HepG2 (cell line): ENCODE data around the gene CKMT2. TPM values are rescaled to one million over a fixed set of nuclear protein-coding genes. Genes with fewer than 3 reads are reported as not detected.

Experiments used
- ARNTL ChIP-seq: sonication (generic); formaldehyde crosslinking; IDR thresholded peaks from 2 replicates; pipeline ENCODE4 v1.4.0; 2020; ENCODE audit warnings: mild to moderate bottlenecking, missing genetic modification reagents
- JDP2 ChIP-seq: sonication (generic); formaldehyde crosslinking; IDR thresholded peaks from 2 replicates; pipeline ENCODE4 v1.8.1; 2022; ENCODE audit warnings: missing genetic modification reagents, borderline replicate concordance
- KDM5B ChIP-seq: sonication (generic); formaldehyde crosslinking; IDR thresholded peaks from 2 replicates; pipeline ENCODE4 v1.4.0; 2020; ENCODE audit warnings: missing genetic modification reagents, mild to moderate bottlenecking, borderline replicate concordance
- MED13 ChIP-seq: sonication (generic); formaldehyde crosslinking; IDR thresholded peaks from 2 replicates; pipeline ENCODE4 v1.5.0; 2020; ENCODE audit warnings: missing genetic modification reagents
- MTF1 ChIP-seq: sonication (generic); formaldehyde crosslinking; IDR thresholded peaks from 2 replicates; pipeline ENCODE4 v1.5.0; 2020; ENCODE audit warnings: missing genetic modification reagents
- RXRA ChIP-seq: sonication (generic); formaldehyde crosslinking; IDR thresholded peaks from 2 replicates; pipeline ENCODE4 v1.5.1; 2020; ENCODE audit warnings: missing genetic modification reagents
- SALL2 ChIP-seq: sonication (generic); formaldehyde crosslinking; IDR thresholded peaks from 2 replicates; pipeline ENCODE4 v1.8.1; 2023; ENCODE audit warnings: mild to moderate bottlenecking, missing genetic modification reagents, inconsistent platforms
- SNRNP70 ChIP-seq: fragments of 200-400 bp; formaldehyde crosslinking; IDR thresholded peaks from 2 replicates; pipeline ENCODE4 v1.6.1; 2017; ENCODE audit warnings: mild to moderate bottlenecking, low read depth, low read length, moderate library complexity
- THYN1 ChIP-seq: sonication (generic); formaldehyde crosslinking; IDR thresholded peaks from 2 replicates; pipeline ENCODE4 v1.8.1; 2023; ENCODE audit warnings: low read depth, mild to moderate bottlenecking, moderate library complexity, missing genetic modification reagents, borderline replicate concordance
- TRIM24 ChIP-seq: sonication (generic); formaldehyde crosslinking; IDR thresholded peaks from 2 replicates; pipeline ENCODE4 v1.8.0; 2022; ENCODE audit warnings: mild to moderate bottlenecking, missing genetic modification reagents
- U2AF1 ChIP-seq: fragments of 200-400 bp; formaldehyde crosslinking; optimal IDR thresholded peaks from 2 replicates; pipeline ENCODE3; 2017; ENCODE audit warnings: mild to moderate bottlenecking, low read depth, low read length
- ZFY ChIP-seq: sonication (generic); formaldehyde crosslinking; IDR thresholded peaks from 2 replicates; pipeline ENCODE4 v1.4.0; 2020; ENCODE audit warnings: missing genetic modification reagents
- ZNF274 ChIP-seq: sonication (generic); formaldehyde crosslinking; IDR thresholded peaks from 2 replicates; pipeline ENCODE4 v1.5.1; 2020; ENCODE audit warnings: mild to moderate bottlenecking, missing genetic modification reagents
- ZNF501 ChIP-seq: sonication (generic); formaldehyde crosslinking; IDR thresholded peaks from 2 replicates; pipeline ENCODE4 v1.5.1; 2020; ENCODE audit warnings: mild to moderate bottlenecking, moderate library complexity, missing genetic modification reagents
- ZNF510 ChIP-seq: sonication (generic); formaldehyde crosslinking; IDR thresholded peaks from 2 replicates; pipeline ENCODE4 v1.4.0; 2020; ENCODE audit warnings: low read depth, mild to moderate bottlenecking, missing genetic modification reagents
- ZNF556 ChIP-seq: sonication (generic); formaldehyde crosslinking; IDR thresholded peaks from 2 replicates; pipeline ENCODE4 v1.4.0; 2020; ENCODE audit warnings: mild to moderate bottlenecking, missing genetic modification reagents, borderline replicate concordance
- ZNF674 ChIP-seq: sonication (generic); formaldehyde crosslinking; IDR thresholded peaks from 2 replicates; pipeline ENCODE4 v1.5.0; 2020; ENCODE audit warnings: low read depth, mild to moderate bottlenecking, missing genetic modification reagents
- ZNF768 ChIP-seq: sonication (generic); formaldehyde crosslinking; IDR thresholded peaks from 2 replicates; pipeline ENCODE4 v1.4.0; 2020; ENCODE audit warnings: missing genetic modification reagents
- polyA plus RNA-seq, 8 experiments: library from polyadenylated mRNA; depleted of rRNA in 3 of 8; stranded (reverse) in 7 of 8; unstranded in 1 of 8; fragments of >200 nt; fragmentation: Illumina TruSeq in 4 of 8; extraction: Trizol in 4 of 8; gene quantifications; 2 replicates each; pipeline versions ENCODE4 v1.2.1 to v1.2.3, GENCODE V29; 2011 to 2016; ENCODE audit warnings: low read depth in 4 of 8, missing spikeins in 1 of 8, mixed read lengths in 1 of 8; ENCODE audit not compliant: insufficient read depth in 1 of 8
- total RNA-seq, 5 experiments: library from RNA; depleted of rRNA; stranded (reverse); fragments of >200 nt; fragmentation: Illumina TruSeq; extraction: Trizol; gene quantifications; 2 replicates each; pipeline ENCODE4 v1.2.3, GENCODE V29; 2016; ENCODE audit warnings: low read depth in 1 of 5
- TF ChIP-seq, protein P1 (sequence below): IDR thresholded peaks from 2 replicates; pipeline ENCODE4 v1.6.1; 2016; ENCODE audit warnings: missing compliant biosample characterization, missing genetic modification reagents, borderline replicate concordance
- TF ChIP-seq, protein P2 (sequence below): IDR thresholded peaks from 2 replicates; pipeline ENCODE4 v1.6.1; 2016; ENCODE audit warnings: missing genetic modification reagents, missing compliant biosample characterization
- TF ChIP-seq, protein P3 (sequence below): sonication (generic); formaldehyde crosslinking; conservative IDR thresholded peaks from 2 replicates; pipeline ENCODE4 v1.5.0; 2020; ENCODE audit warnings: missing genetic modification reagents
- TF ChIP-seq, protein P4 (sequence below): sonication (generic); formaldehyde crosslinking; IDR thresholded peaks from 2 replicates; pipeline ENCODE4 v1.5.1; 2020; ENCODE audit warnings: missing genetic modification reagents, mild to moderate bottlenecking, borderline replicate concordance
- TF ChIP-seq, protein P5 (sequence below): sonication (generic); formaldehyde crosslinking; IDR thresholded peaks from 2 replicates; pipeline ENCODE4 v1.4.0; 2020; ENCODE audit warnings: missing genetic modification reagents
- TF ChIP-seq, protein P6 (sequence below): sonication (generic); formaldehyde crosslinking; IDR thresholded peaks from 2 replicates; pipeline ENCODE4 v1.4.0; 2020; ENCODE audit warnings: mild to moderate bottlenecking, low read depth, missing genetic modification reagents

CKMT2 gene
- total and polyA plus RNA-seq, 2 of the 13 experiments (the other 11 are each of a cell fraction or from before 2014, with no cell fraction given), result 1.2 to 8.8 TPM

DNA sequence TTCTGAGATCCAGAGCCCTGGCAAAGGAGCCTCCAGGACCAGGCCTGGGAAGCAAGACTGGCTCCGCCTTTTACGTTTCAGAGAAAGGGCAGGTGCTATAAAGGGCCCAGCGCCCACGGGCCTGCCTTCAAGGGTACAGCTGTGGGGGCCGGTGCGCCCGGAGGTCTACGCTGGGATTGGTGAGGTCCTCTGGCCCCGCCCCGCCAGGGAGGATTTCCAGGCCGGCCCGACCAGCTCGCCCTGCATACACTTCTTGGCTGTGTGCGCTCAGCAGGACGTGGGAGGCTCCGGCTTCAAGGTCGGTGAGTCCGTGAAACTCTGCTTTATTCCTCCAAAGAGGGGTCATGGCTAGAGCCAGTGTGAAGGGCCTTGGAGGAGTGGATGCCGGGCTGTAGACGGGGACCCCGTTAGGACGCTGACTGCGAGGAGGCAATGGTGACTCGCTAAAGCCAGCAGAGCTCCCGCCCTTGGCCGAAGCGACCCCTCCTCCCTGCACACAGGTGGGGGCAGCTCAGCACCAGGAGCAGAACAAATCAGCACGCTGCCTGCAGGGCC, at the start of gene CKMT2 (continued):
- TF ChIP-seq, protein P1, sequence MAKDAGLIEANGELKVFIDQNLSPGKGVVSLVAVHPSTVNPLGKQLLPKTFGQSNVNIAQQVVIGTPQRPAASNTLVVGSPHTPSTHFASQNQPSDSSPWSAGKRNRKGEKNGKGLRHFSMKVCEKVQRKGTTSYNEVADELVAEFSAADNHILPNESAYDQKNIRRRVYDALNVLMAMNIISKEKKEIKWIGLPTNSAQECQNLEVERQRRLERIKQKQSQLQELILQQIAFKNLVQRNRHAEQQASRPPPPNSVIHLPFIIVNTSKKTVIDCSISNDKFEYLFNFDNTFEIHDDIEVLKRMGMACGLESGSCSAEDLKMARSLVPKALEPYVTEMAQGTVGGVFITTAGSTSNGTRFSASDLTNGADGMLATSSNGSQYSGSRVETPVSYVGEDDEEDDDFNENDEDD (CRISPR knock-in tag), result no peak
- peak; percentile 59; the same call in 1 of the 2 replicates for TF ChIP-seq KDM5B (CRISPR knock-in tag)
- TF ChIP-seq, protein P2, sequence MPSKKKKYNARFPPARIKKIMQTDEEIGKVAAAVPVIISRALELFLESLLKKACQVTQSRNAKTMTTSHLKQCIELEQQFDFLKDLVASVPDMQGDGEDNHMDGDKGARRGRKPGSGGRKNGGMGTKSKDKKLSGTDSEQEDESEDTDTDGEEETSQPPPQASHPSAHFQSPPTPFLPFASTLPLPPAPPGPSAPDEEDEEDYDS, result peak; percentile 85
- TF ChIP-seq ZNF556 (CRISPR knock-in tag), result no peak
- TF ChIP-seq ZNF674 (CRISPR knock-in tag), result no peak
- TF ChIP-seq SALL2 (CRISPR knock-in tag), result peak; percentile 52; the same call in 1 of the 2 replicates
- peak; percentile 82; the same call in 1 of the 2 replicates for TF ChIP-seq ZNF274 (CRISPR knock-in tag)
- TF ChIP-seq, protein P3, sequence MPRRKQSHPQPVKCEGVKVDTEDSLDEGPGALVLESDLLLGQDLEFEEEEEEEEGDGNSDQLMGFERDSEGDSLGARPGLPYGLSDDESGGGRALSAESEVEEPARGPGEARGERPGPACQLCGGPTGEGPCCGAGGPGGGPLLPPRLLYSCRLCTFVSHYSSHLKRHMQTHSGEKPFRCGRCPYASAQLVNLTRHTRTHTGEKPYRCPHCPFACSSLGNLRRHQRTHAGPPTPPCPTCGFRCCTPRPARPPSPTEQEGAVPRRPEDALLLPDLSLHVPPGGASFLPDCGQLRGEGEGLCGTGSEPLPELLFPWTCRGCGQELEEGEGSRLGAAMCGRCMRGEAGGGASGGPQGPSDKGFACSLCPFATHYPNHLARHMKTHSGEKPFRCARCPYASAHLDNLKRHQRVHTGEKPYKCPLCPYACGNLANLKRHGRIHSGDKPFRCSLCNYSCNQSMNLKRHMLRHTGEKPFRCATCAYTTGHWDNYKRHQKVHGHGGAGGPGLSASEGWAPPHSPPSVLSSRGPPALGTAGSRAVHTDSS (CRISPR knock-in tag), result no peak
- peak; percentile 68 for TF ChIP-seq ZFY (CRISPR knock-in tag)
- TF ChIP-seq MTF1 (CRISPR knock-in tag), result no peak
- TF ChIP-seq, protein P4, sequence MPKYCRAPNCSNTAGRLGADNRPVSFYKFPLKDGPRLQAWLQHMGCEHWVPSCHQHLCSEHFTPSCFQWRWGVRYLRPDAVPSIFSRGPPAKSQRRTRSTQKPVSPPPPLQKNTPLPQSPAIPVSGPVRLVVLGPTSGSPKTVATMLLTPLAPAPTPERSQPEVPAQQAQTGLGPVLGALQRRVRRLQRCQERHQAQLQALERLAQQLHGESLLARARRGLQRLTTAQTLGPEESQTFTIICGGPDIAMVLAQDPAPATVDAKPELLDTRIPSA (CRISPR knock-in tag), result peak; percentile 43; the same call in 1 of the 2 replicates
- no peak for TF ChIP-seq JDP2 (CRISPR knock-in tag)
- TF ChIP-seq ZNF501 (CRISPR knock-in tag), result peak; percentile 74
- TF ChIP-seq MED13 (CRISPR knock-in tag), result no peak
- TF ChIP-seq, protein P5, sequence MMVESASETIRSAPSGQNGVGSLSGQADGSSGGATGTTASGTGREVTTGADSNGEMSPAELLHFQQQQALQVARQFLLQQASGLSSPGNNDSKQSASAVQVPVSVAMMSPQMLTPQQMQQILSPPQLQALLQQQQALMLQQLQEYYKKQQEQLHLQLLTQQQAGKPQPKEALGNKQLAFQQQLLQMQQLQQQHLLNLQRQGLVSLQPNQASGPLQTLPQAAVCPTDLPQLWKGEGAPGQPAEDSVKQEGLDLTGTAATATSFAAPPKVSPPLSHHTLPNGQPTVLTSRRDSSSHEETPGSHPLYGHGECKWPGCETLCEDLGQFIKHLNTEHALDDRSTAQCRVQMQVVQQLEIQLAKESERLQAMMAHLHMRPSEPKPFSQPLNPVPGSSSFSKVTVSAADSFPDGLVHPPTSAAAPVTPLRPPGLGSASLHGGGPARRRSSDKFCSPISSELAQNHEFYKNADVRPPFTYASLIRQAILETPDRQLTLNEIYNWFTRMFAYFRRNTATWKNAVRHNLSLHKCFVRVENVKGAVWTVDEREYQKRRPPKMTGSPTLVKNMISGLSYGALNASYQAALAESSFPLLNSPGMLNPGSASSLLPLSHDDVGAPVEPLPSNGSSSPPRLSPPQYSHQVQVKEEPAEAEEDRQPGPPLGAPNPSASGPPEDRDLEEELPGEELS (CRISPR knock-in tag), result no peak
- no peak for TF ChIP-seq THYN1 (CRISPR knock-in tag)
- TF ChIP-seq, protein P6, sequence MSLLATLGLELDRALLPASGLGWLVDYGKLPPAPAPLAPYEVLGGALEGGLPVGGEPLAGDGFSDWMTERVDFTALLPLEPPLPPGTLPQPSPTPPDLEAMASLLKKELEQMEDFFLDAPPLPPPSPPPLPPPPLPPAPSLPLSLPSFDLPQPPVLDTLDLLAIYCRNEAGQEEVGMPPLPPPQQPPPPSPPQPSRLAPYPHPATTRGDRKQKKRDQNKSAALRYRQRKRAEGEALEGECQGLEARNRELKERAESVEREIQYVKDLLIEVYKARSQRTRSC (CRISPR knock-in tag), result no peak
- TF ChIP-seq SNRNP70, result no peak
- TF ChIP-seq RXRA (CRISPR knock-in tag), result no peak
- TF ChIP-seq TRIM24, result no peak
- TF ChIP-seq U2AF1, result no peak
- TF ChIP-seq ZNF768 (CRISPR knock-in tag), result peak; percentile 58; the same call in 1 of the 2 replicates
- TF ChIP-seq ARNTL (CRISPR knock-in tag), result no peak
- TF ChIP-seq ZNF510 (CRISPR knock-in tag), result no peak
